ENCODE data around the gene RPS27.

RPS27 gene

DNA sequence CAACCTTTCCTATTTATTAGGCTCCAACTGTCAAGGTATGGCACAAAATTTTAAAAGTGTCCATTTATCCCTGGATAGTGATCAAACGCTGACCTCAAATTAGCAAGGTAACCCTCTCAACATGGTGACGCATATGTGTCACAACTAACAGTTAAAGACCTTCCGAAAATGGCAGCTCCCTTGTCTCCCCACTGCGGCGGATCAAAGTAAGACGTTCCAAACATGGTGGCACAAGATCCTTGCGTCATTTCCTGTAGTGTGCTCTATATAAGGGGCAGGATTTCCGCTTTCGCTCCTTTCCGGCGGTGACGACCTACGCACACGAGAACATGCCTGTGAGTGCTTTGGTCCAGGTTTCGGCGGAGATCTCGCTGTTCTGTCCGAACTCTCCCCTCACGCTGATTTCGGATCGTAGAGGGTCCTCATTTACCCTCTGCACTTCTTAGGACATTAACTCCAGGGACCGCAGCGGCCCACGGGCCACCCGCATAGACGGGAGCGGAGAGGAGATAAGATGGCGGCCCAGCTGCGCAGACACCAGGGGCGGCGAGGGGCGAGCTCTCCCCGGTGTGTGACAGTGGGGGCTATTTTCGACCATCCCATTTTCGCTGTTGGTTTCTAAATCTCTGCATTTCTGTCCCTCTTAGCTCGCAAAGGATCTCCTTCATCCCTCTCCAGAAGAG lies at the start of gene RPS27:
Gene RPS27, plus strand, starts transcription at position 295 of the 683 bp plus-strand sequence. Its CDS starts 35 bp downstream, at position 330.
- Histone ChIP-seq H3K9ac (ENCODE audit: low read length) (peak within 1 kb of the TSS; percentile 92), H3K27me3 (ENCODE audit: control insufficient read depth, insufficient read depth, low read length) (no peaks in the 10 kb centered on the region), H3K9me3 (ENCODE audit: control insufficient read depth, low read depth, low read length) (no peaks in the 10 kb centered on the region), H3K27ac (ENCODE audit: low read length) (peak within 1 kb of the TSS; percentile 92), H3K36me3 (ENCODE audit: control insufficient read depth, low read depth, low read length) (peaks cover 33% of the 10 kb centered on the region), H3K4me1 (ENCODE audit: control insufficient read depth, low read depth, low read length) (peaks cover 16% of the 10 kb centered on the region), H3K4me3 (ENCODE audit: low read length) (peak within 1 kb of the TSS; percentile 85)

DNA sequence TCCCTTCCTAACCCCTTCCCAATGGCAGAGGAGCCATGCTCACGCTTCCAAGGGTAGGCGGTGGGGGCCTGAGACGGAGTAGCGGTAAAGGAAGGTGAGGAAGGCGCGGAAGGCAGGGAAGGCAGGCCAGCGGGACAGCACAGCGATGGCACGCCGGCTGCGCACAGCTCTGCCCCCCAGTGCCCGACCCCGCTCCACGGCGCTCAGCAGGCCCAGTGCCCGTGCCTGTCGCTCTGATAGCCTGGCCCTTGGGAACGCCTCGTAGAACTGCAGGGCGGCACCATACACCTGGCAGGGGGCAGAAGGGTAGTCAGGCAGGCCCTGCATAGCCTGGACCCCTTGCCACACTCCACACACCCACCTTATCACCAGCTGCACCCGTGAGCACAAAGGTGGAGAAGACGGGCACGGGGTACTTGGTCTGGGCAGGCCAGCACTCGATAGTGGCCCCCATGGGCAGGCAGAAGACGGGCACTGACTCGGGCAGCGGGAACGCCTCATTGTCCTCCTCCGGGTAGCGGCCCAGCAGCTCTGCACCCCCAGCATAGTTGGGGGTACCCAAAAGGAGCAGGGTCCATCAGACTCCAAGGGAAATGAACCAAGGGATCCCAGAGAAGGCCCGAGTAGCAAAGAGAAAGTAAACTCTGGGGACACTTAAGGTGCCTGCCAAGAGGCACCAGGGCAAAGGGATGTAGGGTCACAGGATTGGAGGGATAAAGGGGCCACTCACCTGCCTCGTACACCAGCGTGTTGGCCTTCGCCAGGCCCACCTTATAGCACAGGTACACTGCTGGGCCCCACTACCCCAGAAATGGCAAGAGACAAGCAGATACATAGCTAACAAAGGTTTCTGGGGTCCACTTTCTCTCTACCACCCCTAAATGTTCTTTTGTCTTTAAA lies 48.5 kb upstream of the RPS27 start:
- Histone ChIP-seq H3K9ac (ENCODE audit: low read length) (no peak overlapping the region), H3K36me3 (ENCODE audit: control insufficient read depth, low read depth, low read length) (peaks cover 30% of the 10 kb centered on the region), H3K27me3 (ENCODE audit: control insufficient read depth, insufficient read depth, low read length) (no peaks in the 10 kb centered on the region), H3K27ac (ENCODE audit: low read length) (no peak overlapping the region), H3K9me3 (ENCODE audit: control insufficient read depth, low read depth, low read length) (no peaks in the 10 kb centered on the region), H3K4me3 (ENCODE audit: low read length) (no peak overlapping the region), H3K4me1 (ENCODE audit: control insufficient read depth, low read depth, low read length) (peaks cover 9% of the 10 kb centered on the region)

DNA sequence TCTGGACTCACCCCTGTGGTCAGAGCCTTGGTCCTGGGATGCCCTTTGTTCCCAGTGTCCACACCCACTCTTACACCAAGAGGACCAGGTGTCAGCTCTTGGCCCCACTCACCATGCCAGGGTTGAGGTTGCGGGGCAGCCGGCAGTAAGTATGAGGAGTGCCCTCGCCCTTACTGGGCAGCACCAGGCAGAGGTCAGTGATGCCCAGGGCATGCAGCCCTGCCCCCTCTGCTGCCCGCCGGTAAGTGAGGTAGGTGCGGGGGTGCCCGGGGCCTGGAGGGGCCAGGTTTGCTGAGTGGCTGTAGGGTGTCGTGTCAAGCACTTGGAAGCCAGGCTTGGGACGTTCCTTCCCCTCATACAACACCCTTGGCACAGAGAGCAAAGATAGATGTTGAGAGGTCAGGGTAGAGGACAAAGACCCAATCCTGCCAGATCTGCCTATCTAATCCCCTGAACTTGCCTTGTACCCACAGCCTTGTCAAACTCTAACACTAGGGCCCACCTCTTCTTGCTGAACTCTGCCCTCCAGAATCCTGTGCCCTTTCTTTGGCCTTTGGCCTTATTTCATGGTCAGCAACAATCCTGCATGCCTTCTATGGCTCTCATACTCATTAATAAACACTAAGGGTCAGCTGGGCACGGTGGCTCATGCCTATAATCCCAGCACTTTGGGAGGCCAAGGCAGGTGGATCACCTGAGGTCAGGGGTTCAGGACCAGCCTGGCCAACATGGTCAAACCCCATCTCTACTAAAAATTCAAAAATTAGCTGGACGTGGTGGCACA lies 47.6 kb upstream of the RPS27 start:
- H3K4me1 ChIP-seq (ENCODE audit: control insufficient read depth, low read depth, low read length): peaks cover 11% of the 10 kb centered on the region
- peaks cover 25% of the 10 kb centered on the region for H3K36me3 ChIP-seq (ENCODE audit: control insufficient read depth, low read depth, low read length)
- H3K9me3 ChIP-seq (ENCODE audit: control insufficient read depth, low read depth, low read length): no peaks in the 10 kb centered on the region
- no peak overlapping the region for H3K27ac ChIP-seq (ENCODE audit: low read length)
- H3K9ac ChIP-seq (ENCODE audit: low read length): no peak overlapping the region
- no peak overlapping the region for H3K4me3 ChIP-seq (ENCODE audit: low read length)
- H3K27me3 ChIP-seq (ENCODE audit: control insufficient read depth, insufficient read depth, low read length): no peaks in the 10 kb centered on the region

DNA sequence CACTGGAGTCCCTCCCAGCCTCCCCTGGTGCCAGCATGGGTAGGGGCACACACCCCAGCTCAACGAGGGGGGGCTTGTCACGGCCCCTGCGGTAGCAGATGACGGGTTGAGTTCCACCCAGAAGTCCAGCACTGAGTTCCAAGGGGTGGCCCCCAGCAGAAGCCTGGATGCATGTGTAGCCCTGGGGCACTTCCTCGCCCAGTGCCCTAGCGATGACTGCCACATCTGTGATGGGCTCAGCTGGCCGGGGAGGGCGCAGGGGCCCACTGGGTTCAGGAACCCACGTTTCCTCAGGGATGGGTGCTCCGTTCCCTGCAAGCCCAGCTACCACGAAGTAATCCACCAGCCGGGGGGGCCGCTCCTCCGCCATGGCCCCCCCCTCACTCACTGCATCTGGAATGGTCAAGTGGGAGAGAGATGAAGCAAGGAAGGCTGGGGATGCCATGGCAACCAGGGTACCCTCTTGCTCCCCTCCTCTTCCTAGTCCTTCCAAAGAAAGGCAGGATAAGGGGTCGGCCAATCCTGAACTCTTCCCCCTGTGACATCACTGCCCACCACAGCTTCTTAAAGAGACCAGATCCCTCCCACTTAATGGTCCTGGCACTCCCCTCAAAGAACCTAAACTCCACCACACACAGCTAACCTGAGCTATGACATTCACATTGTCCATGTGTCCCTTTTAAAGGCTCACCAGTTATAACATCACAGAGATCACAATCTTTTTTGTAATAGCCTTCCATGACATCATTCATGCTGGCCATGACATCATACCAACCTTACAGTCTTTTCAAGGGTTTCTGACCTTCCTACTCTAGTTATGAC lies 46.3 kb upstream of the RPS27 start:
- Histone ChIP-seq H3K27ac (ENCODE audit: low read length) (no peak overlapping the region), H3K27me3 (ENCODE audit: control insufficient read depth, insufficient read depth, low read length) (no peaks in the 10 kb centered on the region), H3K4me3 (ENCODE audit: low read length) (no peak overlapping the region), H3K36me3 (ENCODE audit: control insufficient read depth, low read depth, low read length) (peaks cover 36% of the 10 kb centered on the region), H3K9ac (ENCODE audit: low read length) (no peak overlapping the region), H3K4me1 (ENCODE audit: control insufficient read depth, low read depth, low read length) (peaks cover 11% of the 10 kb centered on the region), H3K9me3 (ENCODE audit: control insufficient read depth, low read depth, low read length) (no peaks in the 10 kb centered on the region)

DNA sequence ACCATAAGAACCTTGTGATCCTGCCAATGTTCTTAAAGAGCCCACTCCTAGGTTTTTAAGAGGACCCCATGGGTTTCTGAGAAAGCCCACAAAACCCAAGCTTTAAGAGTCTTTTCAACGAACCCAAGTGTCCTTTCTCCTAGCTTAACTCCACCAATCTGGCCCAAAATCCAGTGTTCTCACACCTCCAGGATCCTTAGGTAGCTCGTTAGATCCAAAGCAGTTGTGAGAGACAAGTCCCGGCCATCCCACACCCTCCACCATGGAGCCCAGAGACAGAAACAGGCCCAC lies 45.8 kb upstream of the RPS27 start:
- no peak overlapping the region for H3K27ac ChIP-seq (ENCODE audit: low read length)
- H3K9me3 ChIP-seq (ENCODE audit: control insufficient read depth, low read depth, low read length): no peaks in the 10 kb centered on the region
- H3K9ac ChIP-seq (ENCODE audit: low read length): no peak overlapping the region
- H3K27me3 ChIP-seq (ENCODE audit: control insufficient read depth, insufficient read depth, low read length): no peaks in the 10 kb centered on the region
- peaks cover 11% of the 10 kb centered on the region for H3K4me1 ChIP-seq (ENCODE audit: control insufficient read depth, low read depth, low read length)
- peak overlapping the region; percentile 66 for H3K4me3 ChIP-seq (ENCODE audit: low read length)
- H3K36me3 ChIP-seq (ENCODE audit: control insufficient read depth, low read depth, low read length): peaks cover 37% of the 10 kb centered on the region

DNA sequence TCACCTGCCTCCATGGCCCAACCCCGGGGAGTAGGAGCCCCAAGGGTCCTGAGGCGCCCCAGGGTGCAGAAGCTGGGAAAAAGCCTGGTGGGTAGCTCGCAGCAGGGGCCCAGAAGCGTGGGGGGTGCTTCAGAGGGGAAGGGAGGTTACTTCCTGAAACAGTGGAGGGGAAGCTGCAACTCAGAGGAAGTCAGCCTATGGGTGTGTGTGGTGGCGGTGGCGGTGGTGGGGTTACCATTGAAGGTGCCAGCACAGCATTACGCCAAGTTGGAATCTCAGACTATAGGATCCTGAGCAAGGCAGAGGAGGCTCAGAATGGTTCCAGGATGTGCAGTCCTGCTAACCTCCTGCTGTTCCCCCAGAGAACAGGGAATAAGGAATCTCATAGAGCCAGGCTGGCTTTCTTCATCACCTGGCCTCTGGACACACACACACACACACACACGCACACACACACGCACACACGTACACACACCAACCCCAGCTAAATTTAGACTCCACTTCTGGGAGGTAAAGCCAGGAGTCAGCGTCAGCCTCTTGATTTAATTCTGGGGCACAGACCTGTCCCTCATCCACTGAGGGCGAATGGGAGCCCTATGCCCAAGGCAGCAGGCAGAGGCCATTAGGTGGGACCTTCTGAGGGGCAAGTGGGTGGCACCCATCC lies 45.3 kb upstream of the RPS27 start:
- Histone ChIP-seq H3K9ac (ENCODE audit: low read length) (peak overlapping the region; percentile 57), H3K36me3 (ENCODE audit: control insufficient read depth, low read depth, low read length) (peaks cover 37% of the 10 kb centered on the region), H3K4me3 (ENCODE audit: low read length) (peak overlapping the region; percentile 66), H3K4me1 (ENCODE audit: control insufficient read depth, low read depth, low read length) (peaks cover 11% of the 10 kb centered on the region), H3K27ac (ENCODE audit: low read length) (no peak overlapping the region), H3K27me3 (ENCODE audit: control insufficient read depth, insufficient read depth, low read length) (no peaks in the 10 kb centered on the region), H3K9me3 (ENCODE audit: control insufficient read depth, low read depth, low read length) (no peaks in the 10 kb centered on the region)

DNA sequence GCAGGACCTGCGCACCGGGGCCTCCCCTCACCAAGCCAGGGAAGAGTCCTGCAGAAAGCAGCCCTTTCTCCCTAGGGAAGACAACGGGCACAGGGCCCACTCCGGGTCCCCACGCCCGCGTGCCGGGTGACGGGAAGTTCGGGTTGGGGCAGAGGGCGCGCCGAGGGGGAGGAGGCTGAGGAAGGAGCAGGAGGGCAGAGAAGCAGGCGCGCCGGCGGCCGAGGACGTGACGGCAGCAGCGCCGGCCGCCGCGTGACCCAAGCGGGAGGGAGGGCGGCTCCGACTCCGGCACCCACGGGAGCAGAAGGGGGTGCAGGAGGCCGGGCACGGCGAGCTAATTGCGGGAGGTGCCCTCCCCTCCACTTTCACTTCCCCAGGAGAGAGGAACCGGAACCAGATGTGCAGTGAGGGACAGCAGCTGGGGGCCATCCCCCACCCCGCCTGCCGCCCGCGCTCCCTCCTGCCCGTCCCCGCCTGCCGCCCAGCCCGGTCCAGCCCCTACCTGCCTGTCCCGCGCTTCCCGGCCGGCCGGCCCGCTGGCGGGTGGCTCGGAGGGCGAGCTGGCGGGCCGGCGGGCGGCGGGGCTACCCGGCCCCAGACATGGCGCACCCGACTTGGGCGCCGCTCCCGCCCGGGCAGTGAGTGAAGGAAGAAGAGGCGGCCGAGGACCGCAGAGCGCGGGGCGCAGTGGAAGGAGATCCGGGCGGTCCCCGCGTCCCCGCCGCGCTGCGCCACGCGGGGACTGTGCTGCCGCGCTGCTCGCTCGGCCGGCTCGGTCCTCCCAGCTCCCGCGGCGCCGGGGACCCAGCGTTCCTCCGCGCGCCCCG lies 44.6 kb upstream of the RPS27 start:
- peak overlapping the region; percentile 57 for H3K9ac ChIP-seq (ENCODE audit: low read length)
- H3K27ac ChIP-seq (ENCODE audit: low read length): no peak overlapping the region
- no peaks in the 10 kb centered on the region for H3K27me3 ChIP-seq (ENCODE audit: control insufficient read depth, insufficient read depth, low read length)
- H3K4me3 ChIP-seq (ENCODE audit: low read length): peak overlapping the region; percentile 66
- H3K36me3 ChIP-seq (ENCODE audit: control insufficient read depth, low read depth, low read length): peaks cover 38% of the 10 kb centered on the region
- no peaks in the 10 kb centered on the region for H3K9me3 ChIP-seq (ENCODE audit: control insufficient read depth, low read depth, low read length)
- H3K4me1 ChIP-seq (ENCODE audit: control insufficient read depth, low read depth, low read length): peaks cover 11% of the 10 kb centered on the region

DNA sequence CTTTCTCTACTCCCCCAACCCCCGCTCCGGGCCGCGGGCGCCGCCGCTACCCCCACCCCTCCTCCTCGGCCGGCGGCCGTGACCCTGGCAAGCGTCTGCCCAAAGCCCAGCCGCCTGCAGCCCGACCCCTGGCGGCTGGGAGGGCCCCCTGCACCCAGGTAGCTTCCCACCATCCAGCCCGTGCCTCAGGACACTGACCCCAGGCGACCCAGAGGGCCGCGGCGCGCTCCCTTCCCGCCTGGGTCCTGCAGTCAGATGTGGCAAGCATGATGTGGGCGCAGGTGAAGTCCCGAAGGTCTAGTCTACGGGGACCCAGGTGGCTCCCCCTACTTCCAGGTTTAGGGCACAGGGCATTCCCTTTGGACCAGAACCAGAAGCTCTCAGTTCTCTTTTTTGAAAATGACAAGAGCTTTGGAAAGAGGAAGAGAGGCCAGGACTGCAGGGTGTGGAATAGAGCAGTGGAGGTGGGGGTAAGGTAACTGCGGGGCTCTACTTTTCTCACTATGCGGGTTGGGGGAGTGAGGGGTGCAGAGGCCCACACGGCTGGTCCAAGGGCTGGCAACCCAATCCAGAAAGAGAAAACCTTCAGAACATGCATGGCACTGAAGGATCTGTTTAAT lies 43.8 kb upstream of the RPS27 start, which contains the start of gene DENND4B:
Gene DENND4B, minus strand, starts transcription at position 97 of the 620 bp plus-strand sequence. CDS start 2,344 bp downstream, outside the sequence.
- H3K27ac ChIP-seq (ENCODE audit: low read length): no peak within 1 kb of the TSS
- H3K9me3 ChIP-seq (ENCODE audit: control insufficient read depth, low read depth, low read length): no peaks in the 10 kb centered on the region
- peak within 1 kb of the TSS; percentile 57 for H3K9ac ChIP-seq (ENCODE audit: low read length)
- H3K36me3 ChIP-seq (ENCODE audit: control insufficient read depth, low read depth, low read length): peaks cover 37% of the 10 kb centered on the region
- peaks cover 11% of the 10 kb centered on the region for H3K4me1 ChIP-seq (ENCODE audit: control insufficient read depth, low read depth, low read length)
- H3K4me3 ChIP-seq (ENCODE audit: low read length): peak within 1 kb of the TSS; percentile 66
- H3K27me3 ChIP-seq (ENCODE audit: control insufficient read depth, insufficient read depth, low read length): no peaks in the 10 kb centered on the region

DNA sequence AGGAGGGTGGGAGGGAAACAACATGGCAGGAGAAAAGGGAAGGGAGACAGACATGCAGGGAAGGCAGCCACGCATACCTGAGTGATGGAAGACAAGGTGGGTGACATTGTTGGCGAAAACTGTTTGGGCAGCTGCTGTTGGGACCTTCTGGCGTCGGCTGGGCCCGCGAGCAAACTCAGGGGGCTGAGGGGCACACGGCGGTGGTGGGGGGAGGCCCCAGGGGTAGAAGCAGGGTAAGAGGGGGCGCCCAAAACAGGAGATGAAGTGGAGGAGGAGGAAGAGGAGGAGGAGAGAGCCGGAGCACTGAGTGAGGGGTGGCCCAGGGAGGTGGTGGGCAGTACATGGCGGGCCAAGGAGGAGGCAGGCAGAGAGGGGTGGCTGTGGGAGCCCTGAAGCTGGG lies 39.4 kb upstream of the RPS27 start:
- no peak overlapping the region for H3K9ac ChIP-seq (ENCODE audit: low read length)
- no peaks in the 10 kb centered on the region for H3K9me3 ChIP-seq (ENCODE audit: control insufficient read depth, low read depth, low read length)
- H3K27ac ChIP-seq (ENCODE audit: low read length): no peak overlapping the region
- H3K27me3 ChIP-seq (ENCODE audit: control insufficient read depth, insufficient read depth, low read length): no peaks in the 10 kb centered on the region
- peaks cover 37% of the 10 kb centered on the region for H3K36me3 ChIP-seq (ENCODE audit: control insufficient read depth, low read depth, low read length)
- peaks cover 6% of the 10 kb centered on the region for H3K4me1 ChIP-seq (ENCODE audit: control insufficient read depth, low read depth, low read length)
- H3K4me3 ChIP-seq (ENCODE audit: low read length): no peak overlapping the region

Measured in iPS-18a (cell line).